IMR-90 (cell line): ENCODE results near the gene ZDHHC3. TPM values are rescaled to one million over a fixed set of nuclear protein-coding genes. Genes with fewer than 3 reads are reported as not detected.

Source experiments
- ATAC-seq: fragments of 200-7000 bp; cut with Tn5 transposase; 2 replicates; pipeline ENCODE4 v1.9.1; 2020; ENCODE audit warnings: low read depth, mild to moderate bottlenecking, moderate library complexity
- BruUV-seq: library from RNA; stranded (reverse); fragments of 400-500 nt; replicated peaks from 2 replicates; lab custom pipeline; 2021; lab: Mats Ljungman, UMichigan
- CTCF ChIA-PET: fragments of 300-600 bp; formaldehyde crosslinking; extraction: SDS; loops from one replicate; lab custom pipeline; 2021; ENCODE audit warnings: antibody characterized with exemption; lab: Yijun Ruan, JAX
- POLR2A ChIA-PET: fragments of 300-600 bp; sonication (Branson Sonifier 250); formaldehyde crosslinking; loops from one replicate; lab custom pipeline; 2022; ENCODE audit warnings: antibody characterized with exemption; ENCODE audit not compliant: unreplicated experiment; lab: Charles Lee
- DNase-seq: peaks from one replicate; pipeline ENCODE4 v3.0.0; 2013
- H2AFZ ChIP-seq: replicated peaks from 2 replicates; pipeline ENCODE3; 2013; ENCODE audit warnings: low read length, mild to moderate bottlenecking; ENCODE audit not compliant: poor library complexity
- H2AK5ac ChIP-seq: 2 replicates; pipeline ENCODE4 v1.6.1; 2013; ENCODE audit warnings: low read depth, low read length, inconsistent platforms
- H2AK9ac ChIP-seq: replicated peaks from 2 replicates; pipeline ENCODE3; 2013; ENCODE audit warnings: mild to moderate bottlenecking, low read depth, low read length, moderate library complexity; ENCODE audit not compliant: poor library complexity
- H2BK120ac ChIP-seq: 2 replicates; pipeline ENCODE4 v1.6.1; 2013; ENCODE audit warnings: low read depth, low read length, inconsistent platforms
- H2BK15ac ChIP-seq: 3 replicates; pipeline ENCODE4 v1.6.1; 2013; ENCODE audit warnings: low read depth, low read length, inconsistent platforms
- H2BK20ac ChIP-seq: 2 replicates; pipeline ENCODE4 v1.6.1; 2013; ENCODE audit warnings: low read depth, mild to moderate bottlenecking, inconsistent platforms, low read length, moderate library complexity
- H2BK5ac ChIP-seq: 2 replicates; pipeline ENCODE4 v1.6.1; 2013; ENCODE audit warnings: mild to moderate bottlenecking, low read depth, low read length, inconsistent platforms; ENCODE audit not compliant: poor library complexity, severe bottlenecking
- H3K14ac ChIP-seq: replicated peaks from 2 replicates; pipeline ENCODE4 v1.6.1; 2013; ENCODE audit warnings: low read depth, low read length, inconsistent platforms
- H3K18ac ChIP-seq: 2 replicates; pipeline ENCODE4 v1.6.1; 2013; ENCODE audit warnings: low read depth, low read length, control low read depth
- H3K23ac ChIP-seq: 2 replicates; pipeline ENCODE4 v1.6.1; 2013; ENCODE audit warnings: low read depth, low read length, inconsistent platforms
- H3K27ac ChIP-seq: 2 replicates; pipeline ENCODE4 v1.5.1; 2013; ENCODE audit warnings: mild to moderate bottlenecking, control low read depth, low read length; ENCODE audit not compliant: insufficient read depth
- H3K27me3 ChIP-seq: 2 replicates; pipeline ENCODE4 v1.6.1; 2013; ENCODE audit warnings: low read length; ENCODE audit not compliant: control insufficient read depth, insufficient read depth
- H3K36me3 ChIP-seq: 2 replicates; pipeline ENCODE4 v1.6.1; 2013; ENCODE audit warnings: low read length, mixed read lengths; ENCODE audit not compliant: control insufficient read depth, insufficient read depth
- H3K4ac ChIP-seq: 2 replicates; pipeline ENCODE4 v1.6.1; 2013; ENCODE audit warnings: low read depth, low read length, inconsistent platforms
- H3K4me1 ChIP-seq: 2 replicates; pipeline ENCODE4 v1.6.1; 2013; ENCODE audit warnings: low read length, mixed read lengths; ENCODE audit not compliant: control insufficient read depth, insufficient read depth
- H3K4me2 ChIP-seq: 2 replicates; pipeline ENCODE4 v1.6.1; 2013; ENCODE audit warnings: low read depth, mild to moderate bottlenecking, control low read depth, low read length, moderate library complexity
- H3K4me3 ChIP-seq: 2 replicates; pipeline ENCODE4 v1.5.1; 2013; ENCODE audit warnings: low read depth, mild to moderate bottlenecking, control low read depth, low read length, moderate library complexity; ENCODE audit not compliant: insufficient read depth
- H3K56ac ChIP-seq: 2 replicates; pipeline ENCODE4 v1.6.1; 2013; ENCODE audit warnings: low read length, inconsistent platforms; ENCODE audit not compliant: insufficient read depth; ENCODE audit errors: extremely low read depth
- H3K79me1 ChIP-seq, 2 experiments: 2 replicates each; pipeline ENCODE4 v1.6.1; 2013; ENCODE audit warnings: low read length in 2 of 2, inconsistent platforms in 1 of 2, low read depth in 1 of 2
- H3K9ac ChIP-seq: 2 replicates; pipeline ENCODE4 v1.6.1; 2013; ENCODE audit warnings: low read depth, low read length, control low read depth
- H3K9me1 ChIP-seq: 2 replicates; pipeline ENCODE4 v1.6.1; 2013; ENCODE audit warnings: low read length, inconsistent platforms; ENCODE audit not compliant: insufficient read depth
- H3K9me3 ChIP-seq: 2 replicates; pipeline ENCODE4 v1.6.1; 2013; ENCODE audit warnings: low read length; ENCODE audit not compliant: control insufficient read depth, insufficient read depth
- H4K20me1 ChIP-seq: 2 replicates; pipeline ENCODE4 v1.6.1; 2013; ENCODE audit warnings: low read length, inconsistent platforms; ENCODE audit not compliant: insufficient read depth
- H4K5ac ChIP-seq: 2 replicates; pipeline ENCODE4 v1.6.1; 2013; ENCODE audit warnings: mild to moderate bottlenecking, low read depth, low read length, control low read depth
- H4K8ac ChIP-seq, 2 experiments: 2 replicates each; pipeline ENCODE4 v1.6.1; 2013; ENCODE audit warnings: low read depth in 2 of 2, low read length in 2 of 2, control low read depth in 1 of 2, inconsistent platforms in 1 of 2
- H4K91ac ChIP-seq: 2 replicates; pipeline ENCODE4 v1.6.1; 2013; ENCODE audit warnings: low read depth, low read length, inconsistent platforms; ENCODE audit not compliant: insufficient read depth
- CEBPB ChIP-seq: IDR thresholded peaks from 2 replicates; pipeline ENCODE4 v1.6.1; 2012; ENCODE audit warnings: low read depth, low read length, improper control_type of control experiment
- FOS ChIP-seq: fragments of 150-350 bp; IDR thresholded peaks from 2 replicates; pipeline ENCODE4 v1.6.1; 2016; ENCODE audit warnings: low read depth, low read length
- MAZ ChIP-seq: IDR thresholded peaks from 2 replicates; pipeline ENCODE4 v1.6.1; 2012; ENCODE audit warnings: low read depth, mild to moderate bottlenecking, low read length, improper control_type of control experiment, moderate library complexity, borderline replicate concordance
- WGBS, 2 experiments: methylation state at CpG; one replicate each; pipeline versions ENCODE4 v1.1.5 to v1.1.7; 2013; ENCODE audit warnings: missing lambda C conversion rate in 2 of 2; ENCODE audit not compliant: insufficient read length in 1 of 2; ENCODE audit errors: extremely low coverage in 2 of 2; 5-methylcytosine and 5-hydroxymethylcytosine counted together
- dilution Hi-C: fragments of 300-500 bp; cut with HindIII; formaldehyde crosslinking; loops from one replicate; pipeline ENCODE4 v1.14.3; 2018; ENCODE audit warnings: low sequenced_read_pairs; ENCODE audit not compliant: unreplicated experiment
- in situ Hi-C: fragments of 300-500 bp; cut with MboI; formaldehyde crosslinking; loops from 3 replicates; pipeline ENCODE4 v1.14.3; 2019; ENCODE audit warnings: low sequenced_read_pairs, inconsistent platforms, mixed read lengths
- intact Hi-C: fragments of 100-400 bp; cut with micrococcal nuclease; formaldehyde crosslinking; loops from 2 replicates; pipeline ENCODE4 v1.10.0; 2022
- polyA plus RNA-seq, 3 experiments: library from polyadenylated mRNA; depleted of rRNA; stranded (reverse); fragments of >200 nt; gene quantifications; 2 replicates each; pipeline ENCODE4 v1.2.3, GENCODE V29; 2012; ENCODE audit warnings: low replicate concordance in 1 of 3
- total RNA-seq: library from RNA; depleted of rRNA; stranded (reverse); fragments of >200 nt; gene quantifications from 2 replicates; pipeline ENCODE4 v1.2.3, GENCODE V29; 2012

ZDHHC3 gene
- total and polyA plus RNA-seq, 2 of the 4 experiments (the other 2 are of a cell fraction), result 57.7 to 59.6 TPM

- 0 out of 3 replicates have a peak overlapping the region, but pooled peaks have one; percentile 2 for H2BK15ac ChIP-seq
- peaks cover 10% of the 10 kb centered on the region; the same call in 1 of the 2 replicates for H3K9me1 ChIP-seq
- H3K27me3 ChIP-seq, result no peaks in the 10 kb centered on the region
- H3K18ac ChIP-seq, result peak overlapping the region; percentile 71; the same call in 1 of the 2 replicates
- H4K91ac ChIP-seq, result no peak overlapping the region
- no peak overlapping the region for H2AK5ac ChIP-seq
- H3K36me3 ChIP-seq, result no peaks in the 10 kb centered on the region
- dilution Hi-C loops, result no loop called here
- peak overlapping the region; percentile 33; the same call in 1 of the 2 replicates for H2BK20ac ChIP-seq
- no peak overlapping the region for H3K4me3 ChIP-seq
- peaks cover 10% of the 10 kb centered on the region for H3K4me1 ChIP-seq
- no peak overlapping the region for H2AK9ac ChIP-seq
- H2BK5ac ChIP-seq, result peak overlapping the region; percentile 66
- DNase-seq (peak; percentile 72), ATAC-seq (peak; percentile 37)
- no peaks in the 10 kb centered on the region for H4K20me1 ChIP-seq
- ChIA-PET CTCF (interaction anchor here (0.6 kb wide), 1 partner anchor 237 kb away, joined by 6 read pairs; no protein-coding TSS in a partner anchor), POLR2A (no interaction called here)
- H3K56ac ChIP-seq, result no peak overlapping the region; the same call in 1 of the 2 replicates
- no peak overlapping the region for H3K27ac ChIP-seq
- no peak overlapping the region for H3K23ac ChIP-seq
- peak; percentile 31; the same call in 1 of the 2 replicates for TF ChIP-seq FOS
- TF ChIP-seq CEBPB, result peak; percentile 70
- no peak for TF ChIP-seq MAZ
- H4K8ac ChIP-seq, result no peak overlapping the region
- no peak overlapping the region for H3K9ac ChIP-seq
- in situ Hi-C loops, result loop anchor here (25.0 kb wide), 1 partner anchor 555 kb away; the partner anchor contains the start of gene TCAIM
- no peak overlapping the region for H2AFZ ChIP-seq
- no peaks in the 10 kb centered on the region for H3K9me3 ChIP-seq
- H3K4me2 ChIP-seq, result peak overlapping the region; percentile 74; the same call in 1 of the 2 replicates
- intact Hi-C loops, result no loop called here
- no TSS peak for BruUV-seq
- peaks cover 0 to 4% of the 10 kb centered on the region in 2 experiments; a peak in 1 of 4 replicates for H3K79me1 ChIP-seq
- H4K5ac ChIP-seq, result no peak overlapping the region
- peak overlapping the region; percentile 55; the same call in 1 of the 2 replicates for H2BK120ac ChIP-seq
- WGBS, 2 experiments, result 100% methylated on average over 1 of the region's 3 CpGs; no CpG with 5 or more reads in 1 of the 2 experiments
- no peak overlapping the region for H3K4ac ChIP-seq
- H3K14ac ChIP-seq, result 0 out of 2 replicates have a peak overlapping the region, but pooled peaks have one; percentile 30
Measured at GRCh38 chr3:44892689-44893088, 83.3 kb downstream of the ZDHHC3 start.
